ENCODE data around the gene AQP2. TPM values are rescaled to one million over a fixed set of nuclear protein-coding genes. Genes with fewer than 3 reads are reported as not detected.

AQP2 gene
- total RNA-seq, 1 experiment from 2014 or later = not detected

DNA sequence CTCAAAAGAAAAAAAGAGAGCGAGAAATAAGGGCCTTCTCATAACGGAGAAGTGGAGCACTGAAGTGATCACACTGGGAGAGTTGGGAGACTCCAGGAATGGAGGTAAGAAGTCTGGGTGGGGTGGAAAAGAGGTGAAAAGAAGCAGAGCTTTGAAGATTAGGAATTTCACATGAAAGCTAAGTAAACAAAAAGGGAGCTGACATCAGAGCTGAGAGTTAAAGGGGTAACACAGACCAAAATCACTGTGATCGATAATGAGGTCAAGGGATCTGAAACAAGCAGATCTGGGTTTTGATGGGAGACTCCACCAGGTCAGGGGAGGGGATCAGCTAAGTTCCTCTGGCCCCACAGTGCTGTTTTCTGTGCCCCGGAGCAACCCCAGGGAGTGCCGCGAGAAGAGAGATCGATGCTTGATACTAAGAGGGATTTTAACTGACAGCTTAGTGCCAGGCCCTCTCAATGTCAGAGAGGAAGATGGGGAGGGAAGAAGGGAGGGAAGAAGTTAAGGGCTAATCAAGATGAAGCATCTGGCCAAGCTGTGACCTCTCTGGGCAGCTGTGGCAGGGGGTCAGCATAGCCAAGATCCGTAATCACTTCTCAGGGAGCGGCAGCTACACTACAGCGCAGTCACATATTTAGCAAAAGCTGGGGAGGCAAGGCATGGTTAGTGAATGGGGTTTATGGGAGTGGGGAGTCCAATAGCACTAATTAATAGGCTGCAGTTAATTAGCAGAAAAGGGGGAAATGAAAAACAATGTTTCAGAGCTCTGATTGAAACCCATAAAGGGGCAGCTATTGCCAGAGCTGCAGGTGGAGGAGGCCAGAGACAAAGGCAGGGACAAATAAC lies 30.2 kb downstream of the AQP2 start:
- no peak for DNase-seq (ENCODE audit: unreplicated experiment)
- CTCF ChIA-PET = interaction anchor here (0.9 to 9.4 kb wide), 4 partner anchors 13 to 89 kb away, joined by 3 to 92 read pairs (median 12); no protein-coding TSS in a partner anchor
- Mint-ChIP-seq H3K4me3 (ENCODE audit: unreplicated experiment) (no peak overlapping the region), H3K36me3 (ENCODE audit: insufficient read depth, unreplicated experiment) (no peaks in the 10 kb centered on the region), H3K27ac (ENCODE audit: low read depth, unreplicated experiment) (peak overlapping the region; percentile 11), H3K27me3 (ENCODE audit: insufficient read depth, unreplicated experiment) (no peaks in the 10 kb centered on the region), H3K4me1 (ENCODE audit: insufficient read depth, unreplicated experiment) (peaks cover 5% of the 10 kb centered on the region), H3K9me3 (ENCODE audit: unreplicated experiment) (no peaks in the 10 kb centered on the region)
- POLR2A ChIA-PET = no interaction called here
- intact Hi-C loops (cut with micrococcal nuclease) = no loop called here
- no TSS peak for BruUV-seq (replicated peaks)
- TF ChIP-seq, protein P1, sequence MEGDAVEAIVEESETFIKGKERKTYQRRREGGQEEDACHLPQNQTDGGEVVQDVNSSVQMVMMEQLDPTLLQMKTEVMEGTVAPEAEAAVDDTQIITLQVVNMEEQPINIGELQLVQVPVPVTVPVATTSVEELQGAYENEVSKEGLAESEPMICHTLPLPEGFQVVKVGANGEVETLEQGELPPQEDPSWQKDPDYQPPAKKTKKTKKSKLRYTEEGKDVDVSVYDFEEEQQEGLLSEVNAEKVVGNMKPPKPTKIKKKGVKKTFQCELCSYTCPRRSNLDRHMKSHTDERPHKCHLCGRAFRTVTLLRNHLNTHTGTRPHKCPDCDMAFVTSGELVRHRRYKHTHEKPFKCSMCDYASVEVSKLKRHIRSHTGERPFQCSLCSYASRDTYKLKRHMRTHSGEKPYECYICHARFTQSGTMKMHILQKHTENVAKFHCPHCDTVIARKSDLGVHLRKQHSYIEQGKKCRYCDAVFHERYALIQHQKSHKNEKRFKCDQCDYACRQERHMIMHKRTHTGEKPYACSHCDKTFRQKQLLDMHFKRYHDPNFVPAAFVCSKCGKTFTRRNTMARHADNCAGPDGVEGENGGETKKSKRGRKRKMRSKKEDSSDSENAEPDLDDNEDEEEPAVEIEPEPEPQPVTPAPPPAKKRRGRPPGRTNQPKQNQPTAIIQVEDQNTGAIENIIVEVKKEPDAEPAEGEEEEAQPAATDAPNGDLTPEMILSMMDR (IDR thresholded peaks at IDR 0.05; ENCODE audit: unreplicated experiment) = no peak

- no peak for DNase-seq (ENCODE audit: unreplicated experiment)
- CTCF ChIA-PET = interaction anchor here (0.7 to 9.4 kb wide), 6 partner anchors 15 to 123 kb away, joined by 3 to 92 read pairs (median 7); no protein-coding TSS in a partner anchor
- Mint-ChIP-seq H3K4me3 (ENCODE audit: unreplicated experiment) (no peak overlapping the region), H3K27ac (ENCODE audit: low read depth, unreplicated experiment) (no peak overlapping the region), H3K36me3 (ENCODE audit: insufficient read depth, unreplicated experiment) (peaks cover 7% of the 10 kb centered on the region), H3K4me1 (ENCODE audit: insufficient read depth, unreplicated experiment) (peaks cover 5% of the 10 kb centered on the region), H3K27me3 (ENCODE audit: insufficient read depth, unreplicated experiment) (no peaks in the 10 kb centered on the region), H3K9me3 (ENCODE audit: unreplicated experiment) (no peaks in the 10 kb centered on the region)
- no TSS peak for BruUV-seq (replicated peaks)
- TF ChIP-seq, protein P1 (IDR thresholded peaks at IDR 0.05; ENCODE audit: unreplicated experiment) = no peak
- intact Hi-C loops (cut with micrococcal nuclease) = no loop called here
- POLR2A ChIA-PET = interaction anchor here (0.7 to 1.5 kb wide), 2 partner anchors 34 to 76 kb away, joined by 3 to 5 read pairs; no protein-coding TSS in a partner anchor
Measured at GRCh38 chr12:49982246-49983087, 31.9 kb downstream of the AQP2 start.

- no peak overlapping the region for H3K4me3 Mint-ChIP-seq (ENCODE audit: unreplicated experiment)
- POLR2A ChIA-PET = interaction anchor here (0.6 to 1.5 kb wide), 3 partner anchors 10 to 33 kb away, joined by 3 to 5 read pairs (median 4); no protein-coding TSS in a partner anchor
- no peaks in the 10 kb centered on the region for H3K27me3 Mint-ChIP-seq (ENCODE audit: insufficient read depth, unreplicated experiment)
- BruUV-seq (replicated peaks) = no TSS peak
- peaks cover 5% of the 10 kb centered on the region for H3K4me1 Mint-ChIP-seq (ENCODE audit: insufficient read depth, unreplicated experiment)
- CTCF ChIA-PET = interaction anchor here (0.6 to 9.4 kb wide), 6 partner anchors 9 to 101 kb away, joined by 3 to 92 read pairs (median 7); no protein-coding TSS in a partner anchor
- intact Hi-C loops (cut with micrococcal nuclease) = no loop called here
- peak; percentile 45 for DNase-seq (ENCODE audit: unreplicated experiment)
- no peaks in the 10 kb centered on the region for H3K9me3 Mint-ChIP-seq (ENCODE audit: unreplicated experiment)
- TF ChIP-seq, protein P1 (IDR thresholded peaks at IDR 0.05; ENCODE audit: unreplicated experiment) = no peak
- no peak overlapping the region for H3K27ac Mint-ChIP-seq (ENCODE audit: low read depth, unreplicated experiment)
- peaks cover 21% of the 10 kb centered on the region for H3K36me3 Mint-ChIP-seq (ENCODE audit: insufficient read depth, unreplicated experiment)
Measured at GRCh38 chr12:49983892-49984291, 33.4 kb downstream of the AQP2 start.
